Measurements from ENCODE around the gene PCNX3. TPM values are rescaled to one million over a fixed set of nuclear protein-coding genes. Genes with fewer than 3 reads are reported as not detected.
A peak's percentile ranks its signal among the peaks of the same experiment; 100 is the strongest.

Gene PCNX3
- total and polyA plus RNA-seq, 2 of the 13 experiments (the other 11 are each of a cell fraction or from before 2014, with no cell fraction given), result 16.2 to 23.0 TPM

- peak; percentile 73 for TF ChIP-seq AGO2 (optimal IDR thresholded peaks at IDR 0.05; ENCODE audit: low read depth, low read length)
- TF ChIP-seq, protein P1, sequence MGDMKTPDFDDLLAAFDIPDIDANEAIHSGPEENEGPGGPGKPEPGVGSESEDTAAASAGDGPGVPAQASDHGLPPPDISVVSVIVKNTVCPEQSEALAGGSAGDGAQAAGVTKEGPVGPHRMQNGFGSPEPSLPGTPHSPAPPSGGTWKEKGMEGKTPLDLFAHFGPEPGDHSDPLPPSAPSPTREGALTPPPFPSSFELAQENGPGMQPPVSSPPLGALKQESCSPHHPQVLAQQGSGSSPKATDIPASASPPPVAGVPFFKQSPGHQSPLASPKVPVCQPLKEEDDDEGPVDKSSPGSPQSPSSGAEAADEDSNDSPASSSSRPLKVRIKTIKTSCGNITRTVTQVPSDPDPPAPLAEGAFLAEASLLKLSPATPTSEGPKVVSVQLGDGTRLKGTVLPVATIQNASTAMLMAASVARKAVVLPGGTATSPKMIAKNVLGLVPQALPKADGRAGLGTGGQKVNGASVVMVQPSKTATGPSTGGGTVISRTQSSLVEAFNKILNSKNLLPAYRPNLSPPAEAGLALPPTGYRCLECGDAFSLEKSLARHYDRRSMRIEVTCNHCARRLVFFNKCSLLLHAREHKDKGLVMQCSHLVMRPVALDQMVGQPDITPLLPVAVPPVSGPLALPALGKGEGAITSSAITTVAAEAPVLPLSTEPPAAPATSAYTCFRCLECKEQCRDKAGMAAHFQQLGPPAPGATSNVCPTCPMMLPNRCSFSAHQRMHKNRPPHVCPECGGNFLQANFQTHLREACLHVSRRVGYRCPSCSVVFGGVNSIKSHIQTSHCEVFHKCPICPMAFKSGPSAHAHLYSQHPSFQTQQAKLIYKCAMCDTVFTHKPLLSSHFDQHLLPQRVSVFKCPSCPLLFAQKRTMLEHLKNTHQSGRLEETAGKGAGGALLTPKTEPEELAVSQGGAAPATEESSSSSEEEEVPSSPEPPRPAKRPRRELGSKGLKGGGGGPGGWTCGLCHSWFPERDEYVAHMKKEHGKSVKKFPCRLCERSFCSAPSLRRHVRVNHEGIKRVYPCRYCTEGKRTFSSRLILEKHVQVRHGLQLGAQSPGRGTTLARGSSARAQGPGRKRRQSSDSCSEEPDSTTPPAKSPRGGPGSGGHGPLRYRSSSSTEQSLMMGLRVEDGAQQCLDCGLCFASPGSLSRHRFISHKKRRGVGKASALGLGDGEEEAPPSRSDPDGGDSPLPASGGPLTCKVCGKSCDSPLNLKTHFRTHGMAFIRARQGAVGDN (CRISPR knock-in tag; IDR thresholded peaks at IDR 0.05), result peak; percentile 23; the same call in 1 of the 2 replicates
- TF ChIP-seq, protein P2, sequence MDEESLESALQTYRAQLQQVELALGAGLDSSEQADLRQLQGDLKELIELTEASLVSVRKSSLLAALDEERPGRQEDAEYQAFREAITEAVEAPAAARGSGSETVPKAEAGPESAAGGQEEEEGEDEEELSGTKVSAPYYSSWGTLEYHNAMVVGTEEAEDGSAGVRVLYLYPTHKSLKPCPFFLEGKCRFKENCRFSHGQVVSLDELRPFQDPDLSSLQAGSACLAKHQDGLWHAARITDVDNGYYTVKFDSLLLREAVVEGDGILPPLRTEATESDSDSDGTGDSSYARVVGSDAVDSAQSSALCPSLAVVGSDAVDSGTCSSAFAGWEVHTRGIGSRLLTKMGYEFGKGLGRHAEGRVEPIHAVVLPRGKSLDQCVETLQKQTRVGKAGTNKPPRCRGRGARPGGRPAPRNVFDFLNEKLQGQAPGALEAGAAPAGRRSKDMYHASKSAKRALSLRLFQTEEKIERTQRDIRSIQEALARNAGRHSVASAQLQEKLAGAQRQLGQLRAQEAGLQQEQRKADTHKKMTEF (CRISPR knock-in tag; IDR thresholded peaks at IDR 0.05), result no peak
- TF ChIP-seq ZBED4 (CRISPR knock-in tag; IDR thresholded peaks at IDR 0.05; ENCODE audit: borderline replicate concordance), result no peak
- no peak for TF ChIP-seq SNAPC2 (CRISPR knock-in tag; IDR thresholded peaks at IDR 0.05)
- TF ChIP-seq RBFOX2 (IDR thresholded peaks at IDR 0.05; ENCODE audit: low read depth, low read length), result 0 out of 2 replicates have a peak, but pooled peaks have one; percentile 5
- TF ChIP-seq FOXK1 (CRISPR knock-in tag; IDR thresholded peaks at IDR 0.05; ENCODE audit: borderline replicate concordance, low read depth), result no peak
- Histone ChIP-seq H3K4me2 (ENCODE audit: low read depth, low read length) (no peak overlapping the region), H3K79me2 (ENCODE audit: insufficient read depth, low read length) (no peaks in the 10 kb centered on the region), H3K27me3 (ENCODE audit: control insufficient read depth in 1 of 2, insufficient read depth in 2 of 2, low read length in 2 of 2) (no peaks in the 10 kb centered on the region), H3K9me3 (ENCODE audit: low read length) (no peaks in the 10 kb centered on the region), H3K4me1 (ENCODE audit: insufficient read depth, low read length) (peaks cover 23% of the 10 kb centered on the region), H2AFZ (ENCODE audit: low read length) (no peak overlapping the region), H3K27ac (ENCODE audit: extremely low read length, insufficient read depth, low read length) (no peak overlapping the region), H4K20me1 (ENCODE audit: insufficient read depth, low read length) (no peaks in the 10 kb centered on the region), H3K4me3 (replicated peaks in 1 of 3; ENCODE audit: insufficient read depth in 1 of 3, low read depth in 2 of 3, low read length in 3 of 3) (no peak overlapping the region), H3K36me3 (replicated peaks in 1 of 2; ENCODE audit: control insufficient read depth in 1 of 2, insufficient read depth in 2 of 2, low read length in 2 of 2) (peaks cover 43 to 61% of the 10 kb centered on the region in 2 experiments; a peak in 4 of 5 replicates), H3K9ac (ENCODE audit: insufficient read depth, low read depth, low read length) (no peak overlapping the region)
- DNase-seq (ENCODE audit: low spot score) (no peak), ATAC-seq (no peak), FAIRE-seq (no peak)
- ChIA-PET POLR2A (interaction anchor here (1.0 to 2.2 kb wide), 4 partner anchors 14 to 19 kb away, joined by 3 to 11 read pairs (median 6); no protein-coding TSS in a partner anchor), CTCF (ENCODE audit: low intra/inter-chr PET ratio, low total read pairs) (no interaction called here)
- intact Hi-C loops (cut with micrococcal nuclease; ENCODE audit: unreplicated experiment), result no loop called here
- no TSS peak for BruUV-seq (replicated peaks)
- 88% methylated on average over 12 of the region's 20 CpGs for WGBS (ENCODE audit: low lambda C conversion rate)
- in situ Hi-C loops (cut with HindIII; ENCODE audit: extremely low pct_ligation_motif_present, low pct_unique_long_range_greater_than_20kb), result no loop called here
Observed at GRCh38 chr11:65633390-65634108, 18.0 kb downstream of the PCNX3 start.
